ENCODE results near the gene CFLAR. TPM values are rescaled to one million over a fixed set of nuclear protein-coding genes. Genes with fewer than 3 reads are reported as not detected.
A peak's percentile ranks its signal among the peaks of the same experiment; 100 is the strongest.

Gene CFLAR
- total and polyA plus RNA-seq, 3 experiments from 2014 or later = 172 to 303 (median 291) TPM

GRCh38 chr2:201220102-201220570 lies 104.2 kb downstream of the CFLAR start:
- ChIA-PET CTCF (interaction anchor here (1.6 to 2.4 kb wide), 2 partner anchors 12 to 37 kb away, joined by 6 to 19 read pairs; partner anchors contain the start of gene CASP10), POLR2A (interaction anchor here (0.6 kb wide), 1 partner anchor 309 kb away, joined by 3 read pairs; no protein-coding TSS in a partner anchor)
- no peaks in the 10 kb centered on the region for H3K27me3 ChIP-seq (ENCODE audit: insufficient read depth, low read length, poor library complexity, severe bottlenecking)
- no peaks in the 10 kb centered on the region for H3K9me3 ChIP-seq (ENCODE audit: low read length)
- peaks cover 0 to 1% of the 10 kb centered on the region in 2 donors for H3K27me3 Mint-ChIP-seq
- no peak for DNase-seq
- peak overlapping the region in 2 of 8 donors; percentile 39 to 43 for H3K27ac Mint-ChIP-seq
- peaks cover 0 to 46% (median 8%) of the 10 kb centered on the region in 3 donors for H3K36me3 Mint-ChIP-seq
- H3K4me1 ChIP-seq (ENCODE audit: insufficient read depth, low read length) = peaks cover 21% of the 10 kb centered on the region
- no peak overlapping the region for H3K27ac ChIP-seq (ENCODE audit: low read depth, low read length)
- no peak overlapping the region for H3K4me3 Mint-ChIP-seq
- H3K9me3 Mint-ChIP-seq = no peaks in the 10 kb centered on the region
- peaks cover 15 to 20% (median 15%) of the 10 kb centered on the region in 3 donors for H3K4me1 Mint-ChIP-seq
- H3K36me3 ChIP-seq (ENCODE audit: insufficient read depth, low read length) = peaks cover 9% of the 10 kb centered on the region
- H3K4me3 ChIP-seq (ENCODE audit: low read length) = no peak overlapping the region

DNA sequence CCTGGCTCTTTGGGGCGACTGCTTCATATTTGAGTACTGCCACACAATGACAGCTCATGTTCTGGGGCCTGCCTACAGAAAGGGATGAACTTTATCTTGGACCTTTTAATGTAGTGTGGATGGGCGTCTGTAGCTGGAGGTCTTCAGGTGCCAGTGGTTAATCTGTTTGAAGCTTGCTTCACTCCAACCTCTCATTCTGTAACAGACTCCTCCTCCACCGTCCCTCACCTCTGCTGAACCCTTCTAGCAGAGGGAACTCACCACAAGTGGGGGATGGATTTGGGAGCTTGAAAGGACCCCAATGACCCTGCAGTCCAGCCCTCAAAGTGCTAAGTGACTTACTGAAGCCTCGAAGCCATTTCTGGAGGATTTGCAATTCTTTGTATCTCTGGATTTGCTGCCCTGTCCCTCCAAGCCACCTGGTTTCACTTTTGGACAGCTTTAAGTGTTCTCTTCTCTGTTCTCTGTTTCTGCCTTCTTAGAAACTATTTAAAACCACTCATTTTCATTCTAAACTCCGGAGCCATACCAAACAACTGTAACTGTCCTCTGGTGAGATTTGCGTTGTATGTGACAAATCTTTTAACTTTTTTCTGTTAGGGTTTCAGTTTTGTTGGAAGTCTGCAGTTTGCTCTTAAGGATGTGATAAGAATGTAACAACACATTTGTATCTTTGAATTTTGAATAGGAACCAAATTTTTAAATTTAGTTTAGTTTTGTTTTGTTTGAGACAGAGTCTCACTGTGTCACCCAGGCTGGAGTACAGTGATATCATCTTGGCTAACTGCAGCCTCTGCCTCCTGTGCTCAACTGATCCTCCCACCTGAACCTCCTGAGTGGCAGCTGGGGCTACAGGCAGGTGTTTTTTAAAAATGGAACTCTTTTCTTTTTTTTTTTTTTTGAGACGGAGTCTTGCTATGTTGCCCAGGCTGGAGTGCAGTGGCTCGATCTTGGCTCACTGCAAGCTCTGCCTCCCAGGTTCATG lies 107.4 kb downstream of the CFLAR start:
- Mint-ChIP-seq H3K27ac (peak overlapping the region in 7 of 8 donors; percentile 19 to 91 (median 43)), H3K36me3 (peaks cover 0 to 26% (median 3%) of the 10 kb centered on the region in 3 donors), H3K4me3 (peak overlapping the region in 1 of 7 donors; percentile 53), H3K4me1 (peaks cover 9 to 20% (median 12%) of the 10 kb centered on the region in 3 donors), H3K27me3 (no peaks in the 10 kb centered on the region), H3K9me3 (no peaks in the 10 kb centered on the region)
- H3K4me3 ChIP-seq (ENCODE audit: low read length) = no peak overlapping the region
- ChIA-PET POLR2A (no interaction called here), CTCF (interaction anchor here (1.1 to 2.2 kb wide), 3 partner anchors 9 to 261 kb away, joined by 3 to 11 read pairs (median 4); partner anchors contain the start of gene CASP10)
- H3K27ac ChIP-seq (ENCODE audit: low read depth, low read length) = no peak overlapping the region
- H3K4me1 ChIP-seq (ENCODE audit: insufficient read depth, low read length) = peaks cover 23% of the 10 kb centered on the region
- peaks cover 5% of the 10 kb centered on the region for H3K36me3 ChIP-seq (ENCODE audit: insufficient read depth, low read length)
- no peak for DNase-seq
- H3K27me3 ChIP-seq (ENCODE audit: insufficient read depth, low read length, poor library complexity, severe bottlenecking) = no peaks in the 10 kb centered on the region
- no peaks in the 10 kb centered on the region for H3K9me3 ChIP-seq (ENCODE audit: low read length)

Other genes with a start within 250 kb of the CFLAR start
- 10 to 100 TPM; 24.9 to 31.0 TPM for gene PPIL3, start 227.1 kb upstream of the CFLAR start, total RNA-seq
- gene PPIL3, start 227.1 kb upstream of the CFLAR start, polyA plus RNA-seq = 25.2 TPM
- 10 to 100 TPM; 25.7 to 32.0 TPM for gene NIF3L1, start 226.8 kb upstream of the CFLAR start, total RNA-seq
- gene NIF3L1, start 226.8 kb upstream of the CFLAR start, polyA plus RNA-seq = 18.3 TPM
- 10 to 100 TPM; 47.9 to 51.9 TPM for gene ORC2, start 152.5 kb upstream of the CFLAR start, total RNA-seq
- gene ORC2, start 152.5 kb upstream of the CFLAR start, polyA plus RNA-seq = 8.5 TPM
- 10 to 100 TPM; 25.5 to 27.7 TPM for gene HYCC2, start 44.5 kb upstream of the CFLAR start, total RNA-seq
- 32.9 TPM for gene HYCC2, start 44.5 kb upstream of the CFLAR start, polyA plus RNA-seq
- gene NDUFB3, start 44.2 kb upstream of the CFLAR start, total RNA-seq = 100 to 1,000 TPM; 129 to 145 TPM
- 269 TPM for gene NDUFB3, start 44.2 kb upstream of the CFLAR start, polyA plus RNA-seq
- gene CASP10, start 67.0 kb downstream of the CFLAR start, total RNA-seq = 1 to 10 TPM; 6.7 to 7.3 TPM
- 8.1 TPM for gene CASP10, start 67.0 kb downstream of the CFLAR start, polyA plus RNA-seq
- 10 to 100 TPM; 48.1 to 55.5 TPM for gene CASP8, start 144.4 kb downstream of the CFLAR start, total RNA-seq
- 108 TPM for gene CASP8, start 144.4 kb downstream of the CFLAR start, polyA plus RNA-seq
- gene FLACC1, start 241.2 kb downstream of the CFLAR start, total RNA-seq = 1 to 10 TPM; 1.8 to 2.5 TPM
- 0.97 TPM for gene FLACC1, start 241.2 kb downstream of the CFLAR start, polyA plus RNA-seq